GM12891 (cell line): ENCODE results near the gene SRGAP1.
"Not testable (repeated sequence)": the region's sequence is repeated elsewhere in the genome, so short reads cannot be mapped to it uniquely, and the experiment has no call there.

Experiments used
- PAX5 ChIP-seq: IDR thresholded peaks from 2 replicates; pipeline ENCODE4 v1.6.1; 2011; ENCODE audit warnings: low read length, moderate library complexity, mild to moderate bottlenecking; ENCODE audit not compliant: insufficient read depth, severe bottlenecking
- POLR2A ChIP-seq: IDR thresholded peaks from 2 replicates; pipeline ENCODE4 v1.6.1; 2011; ENCODE audit warnings: low read depth, low read length, control low read depth
- POLR2AphosphoS5 ChIP-seq: IDR thresholded peaks from 2 replicates; pipeline ENCODE4 v1.6.1; 2011; ENCODE audit warnings: low read depth, low read length, control low read depth
- POU2F2 ChIP-seq: IDR thresholded peaks from 2 replicates; pipeline ENCODE4 v1.6.1; 2011; ENCODE audit warnings: low read depth, mild to moderate bottlenecking, control low read depth, low read length, moderate library complexity
- TAF1 ChIP-seq: IDR thresholded peaks from 2 replicates; pipeline ENCODE4 v1.6.1; 2011; ENCODE audit warnings: low read depth, low read length, control low read depth

DNA sequence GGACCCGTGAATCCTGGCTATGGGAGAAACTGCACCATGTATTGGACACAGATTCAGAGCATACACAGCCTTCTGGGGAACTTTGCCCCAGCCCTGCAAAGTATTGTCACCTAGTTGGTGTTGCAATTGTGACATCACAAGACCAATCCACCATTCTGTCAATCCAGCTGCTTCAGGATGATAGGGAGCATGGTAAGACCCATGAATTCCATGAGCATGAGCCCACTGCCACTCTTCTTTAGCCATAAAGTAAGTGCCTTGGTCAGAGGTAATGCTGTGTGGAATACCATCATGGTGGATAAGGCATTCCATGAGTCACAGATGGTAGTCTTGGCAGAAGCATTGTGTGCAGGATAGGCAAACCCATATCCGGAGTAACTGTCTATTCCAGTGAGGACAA lies 286.0 kb downstream of the SRGAP1 start:
- not testable (repeated sequence) for TF ChIP-seq POLR2A, POLR2AphosphoS5, TAF1, PAX5, POU2F2
